ENCODE results near the gene PHF21A. TPM values are rescaled to one million over a fixed set of nuclear protein-coding genes. Genes with fewer than 3 reads are reported as not detected.

The PHF21A gene
- total RNA-seq, 1 donor from 2014 or later, result 49.6 TPM

GRCh38 chr11:45885274-45885920 lies 235.9 kb downstream of the PHF21A start, which contains the start of gene MAPK8IP1:
MAPK8IP1 (plus strand) TSS chr11:45885651; CDS start chr11:45885821, 170 bp downstream.
- DNase-seq (ENCODE audit: low spot score), result peak; percentile 94
- Histone ChIP-seq H2AFZ (replicated peaks) (peak within 1 kb of the TSS; percentile 64), H3K9ac (no peak within 1 kb of the TSS), H3K79me2 (ENCODE audit: low read depth) (no peaks in the 10 kb centered on the region), H3K27me3 (peaks cover 11% of the 10 kb centered on the region), H3K4me3 (peak within 1 kb of the TSS; percentile 67), H3K9me3 (ENCODE audit: low read depth) (no peaks in the 10 kb centered on the region), H3K36me3 (no peaks in the 10 kb centered on the region), H4K20me1 (ENCODE audit: low read depth) (peaks cover 40% of the 10 kb centered on the region), H3K4me1 (peaks cover 3% of the 10 kb centered on the region), H3F3A (ENCODE audit: low read depth) (peaks cover 12% of the 10 kb centered on the region), H3K27ac (no peak within 1 kb of the TSS), H3K4me2 (peak within 1 kb of the TSS; percentile 91)
- Mint-ChIP-seq H3K36me3 (peaks cover 4% of the 10 kb centered on the region), H3K27ac (no peak within 1 kb of the TSS), H3K4me1 (peaks cover 9% of the 10 kb centered on the region), H3K27me3 (ENCODE audit: insufficient read depth, low read depth) (peaks cover 11% of the 10 kb centered on the region), H3K9me3 (no peaks in the 10 kb centered on the region), H3K4me3 (peak within 1 kb of the TSS; percentile 79)
- TF ChIP-seq EZH2 (IDR thresholded peaks at IDR 0.05), result no peak
- peak; percentile 24 for TF ChIP-seq CTCF (IDR thresholded peaks at IDR 0.05)
- no peak for TF ChIP-seq EZH2phosphoT487 (IDR thresholded peaks at IDR 0.05)

GRCh38 chr11:45884596-45885185 lies 236.6 kb downstream of the PHF21A start:
- Histone ChIP-seq H3K27ac (no peak overlapping the region), H2AFZ (replicated peaks) (no peak overlapping the region), H3K36me3 (no peaks in the 10 kb centered on the region), H3K9ac (no peak overlapping the region), H3F3A (ENCODE audit: low read depth) (peaks cover 12% of the 10 kb centered on the region), H3K4me3 (no peak overlapping the region), H4K20me1 (ENCODE audit: low read depth) (peaks cover 40% of the 10 kb centered on the region), H3K27me3 (peaks cover 11% of the 10 kb centered on the region), H3K9me3 (ENCODE audit: low read depth) (no peaks in the 10 kb centered on the region), H3K79me2 (ENCODE audit: low read depth) (no peaks in the 10 kb centered on the region), H3K4me1 (peaks cover 3% of the 10 kb centered on the region), H3K4me2 (no peak overlapping the region)
- Mint-ChIP-seq H3K9me3 (no peaks in the 10 kb centered on the region), H3K4me1 (peaks cover 9% of the 10 kb centered on the region), H3K4me3 (peak overlapping the region; percentile 79), H3K36me3 (peaks cover 4% of the 10 kb centered on the region), H3K27ac (no peak overlapping the region), H3K27me3 (ENCODE audit: insufficient read depth, low read depth) (peaks cover 11% of the 10 kb centered on the region)
- no peak for DNase-seq (ENCODE audit: low spot score)
- TF ChIP-seq CTCF (IDR thresholded peaks at IDR 0.05) (no peak), EZH2 (IDR thresholded peaks at IDR 0.05) (no peak), EZH2phosphoT487 (IDR thresholded peaks at IDR 0.05) (no peak)

Other genes with a start within 250 kb of the PHF21A start
- 3.7 and 11.0 TPM in 2 replicates for gene MAPK8IP1, start 235.8 kb downstream of the PHF21A start, total RNA-seq (ENCODE audit: low replicate concordance)
- gene FREY1, start 214.2 kb downstream of the PHF21A start, total RNA-seq (ENCODE audit: low replicate concordance), result 0.99 TPM in 1 of 2 replicates, not detected in the other
- 11.6 and 26.5 TPM in 2 replicates for gene PEX16, start 203.6 kb downstream of the PHF21A start, total RNA-seq (ENCODE audit: low replicate concordance)
- 5.0 and 13.4 TPM in 2 replicates for gene LARGE2, start 198.8 kb downstream of the PHF21A start, total RNA-seq (ENCODE audit: low replicate concordance)
- gene CREB3L1, start 156.2 kb upstream of the PHF21A start, total RNA-seq (ENCODE audit: low replicate concordance), result 0.43 and 1.7 TPM in 2 replicates
- gene DGKZ, start 226.0 kb upstream of the PHF21A start, total RNA-seq (ENCODE audit: low replicate concordance), result 12.5 and 55.5 TPM in 2 replicates

Measured in neural progenitor cell (in vitro differentiated cells).